Aorta (tissue), 5 donors: ENCODE data around the gene BRF1. TPM values are rescaled to one million over a fixed set of nuclear protein-coding genes. Genes with fewer than 3 reads are reported as not detected.
A peak's percentile ranks its signal among the peaks of the same experiment; 100 is the strongest.

Source experiments
- ATAC-seq: fragments of 200-7000 bp; cut with Tn5 transposase; one replicate; pipeline ENCODE4 v1.9.1; 2022; ENCODE audit warnings: moderate library complexity; ENCODE audit not compliant: low FRiP score
- DNase-seq, 2 donors: peaks; one replicate each; pipeline ENCODE4 v3.0.0-alpha.2; 2020
- H3K27ac ChIP-seq, 2 donors: one replicate each; pipeline ENCODE4 v1.5.1; 2013; ENCODE audit warnings: low read length in 2 of 2, mild to moderate bottlenecking in 2 of 2, moderate library complexity in 2 of 2, control low read depth in 1 of 2, inconsistent platforms in 1 of 2, low read depth in 1 of 2
- H3K27me3 ChIP-seq, 2 donors: one replicate each; pipeline ENCODE4 v1.6.1; 2013; ENCODE audit warnings: control low read depth in 1 of 2, low read length in 1 of 2, mild to moderate bottlenecking in 1 of 2, moderate library complexity in 1 of 2; ENCODE audit not compliant: insufficient read depth in 2 of 2, control insufficient read depth in 1 of 2
- H3K36me3 ChIP-seq, 2 donors: one replicate each; pipeline ENCODE4 v1.6.1; 2013; ENCODE audit warnings: control low read depth in 1 of 2, low read length in 1 of 2, mild to moderate bottlenecking in 1 of 2; ENCODE audit not compliant: insufficient read depth in 2 of 2, control insufficient read depth in 1 of 2
- H3K4me1 ChIP-seq, 2 donors: one replicate each; pipeline ENCODE4 v1.6.1; 2013; ENCODE audit warnings: low read length in 2 of 2, control low read depth in 1 of 2, mild to moderate bottlenecking in 1 of 2, moderate library complexity in 1 of 2; ENCODE audit not compliant: insufficient read depth in 2 of 2, control insufficient read depth in 1 of 2
- H3K4me3 ChIP-seq, 2 donors: one replicate each; pipeline ENCODE4 v1.5.1; 2013; ENCODE audit warnings: low read length in 2 of 2, control low read depth in 1 of 2, mild to moderate bottlenecking in 1 of 2
- H3K9me3 ChIP-seq: one replicate; pipeline ENCODE4 v1.6.1; 2013; ENCODE audit warnings: mild to moderate bottlenecking, low read length; ENCODE audit not compliant: control insufficient read depth
- WGBS, 2 donors: extraction: QIAGEN DNeasy Blood & Tissue Kit; methylation state at CpG; one replicate each; pipeline ENCODE4 v1.1.7; 2013; 5-methylcytosine and 5-hydroxymethylcytosine counted together
- intact Hi-C, 2 donors: fragments of 100-400 bp; cut with DNase I; formaldehyde crosslinking; loops; one replicate each; pipeline versions ENCODE4 v1.14.2 to v1.15.0; 2022
- polyA plus RNA-seq, 2 donors: library from polyadenylated mRNA; stranded (reverse); fragments of 200-250 nt; gene quantifications; one replicate each; pipeline ENCODE4 v1.2.3, GENCODE V29; 2013
- total RNA-seq, 2 donors: library from RNA; stranded (reverse); fragmentation: NEBNext Ultra II Directional; extraction: Animal tissue kit (Norgen Biotek cat#: 25700); gene quantifications; one replicate each; pipeline ENCODE4 v1.2.1, GENCODE V29; 2021
- donor health status: healthy with polysubstance abuse.
- donor health status: Bipolar disorder and iron deficiency.
- donor health status: DM: no; HTN: no; CAD: no.
- donor health status: DM: no; HTN: no; CAD: no.
- donor health status: DM: yes; HTN: yes; CAD: no.

Gene BRF1
- total and polyA plus RNA-seq, 4 donors: 7.1 to 44.3 (median 29.6) TPM

DNA sequence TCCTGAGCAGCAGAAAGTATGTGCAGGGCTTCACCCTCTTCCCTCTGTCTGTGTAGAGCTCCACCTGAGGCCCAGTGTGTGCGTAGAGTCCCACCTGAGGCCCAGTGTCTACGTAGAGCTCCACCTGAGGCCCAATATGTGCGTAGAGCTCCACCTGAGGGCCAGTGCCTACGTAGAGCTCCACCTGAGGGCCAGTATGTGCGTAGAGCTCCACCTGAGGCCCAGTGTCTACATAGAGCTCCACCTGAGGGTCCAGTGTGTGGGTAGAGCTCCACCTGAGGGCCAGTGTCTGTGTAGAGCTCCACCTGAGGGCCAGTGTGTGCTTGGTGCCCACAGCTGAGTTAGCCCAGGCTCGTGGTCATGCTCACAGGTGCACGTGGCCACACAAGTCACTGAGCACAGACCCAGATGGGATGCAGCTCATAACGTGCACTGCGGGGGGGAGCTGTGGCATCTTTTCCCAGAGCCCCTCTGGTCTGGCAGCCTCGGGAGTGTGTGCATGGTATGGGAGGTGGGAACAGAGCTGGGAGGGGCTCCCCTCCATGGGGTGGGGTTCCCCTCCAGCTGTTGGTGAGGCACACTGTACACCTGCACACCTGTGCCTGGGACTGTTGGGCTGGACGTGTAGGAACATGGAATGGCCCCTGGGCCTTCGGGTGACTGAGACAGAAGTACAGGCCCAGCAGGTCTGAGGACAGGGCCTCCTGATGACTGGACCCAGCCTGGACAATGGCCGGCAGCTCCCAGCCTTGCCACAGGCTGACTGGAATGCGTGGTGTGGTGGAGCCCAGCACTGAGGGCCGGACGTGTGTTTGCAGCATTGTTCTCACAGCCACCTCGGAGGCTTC lies 33.8 kb upstream of the BRF1 start:
- no peaks in the 10 kb centered on the region for H3K4me1 ChIP-seq
- no peaks in the 10 kb centered on the region for H3K27me3 ChIP-seq
- 88 to 91% methylated on average over 17 of the region's 17 CpGs for WGBS, 2 donors

DNA sequence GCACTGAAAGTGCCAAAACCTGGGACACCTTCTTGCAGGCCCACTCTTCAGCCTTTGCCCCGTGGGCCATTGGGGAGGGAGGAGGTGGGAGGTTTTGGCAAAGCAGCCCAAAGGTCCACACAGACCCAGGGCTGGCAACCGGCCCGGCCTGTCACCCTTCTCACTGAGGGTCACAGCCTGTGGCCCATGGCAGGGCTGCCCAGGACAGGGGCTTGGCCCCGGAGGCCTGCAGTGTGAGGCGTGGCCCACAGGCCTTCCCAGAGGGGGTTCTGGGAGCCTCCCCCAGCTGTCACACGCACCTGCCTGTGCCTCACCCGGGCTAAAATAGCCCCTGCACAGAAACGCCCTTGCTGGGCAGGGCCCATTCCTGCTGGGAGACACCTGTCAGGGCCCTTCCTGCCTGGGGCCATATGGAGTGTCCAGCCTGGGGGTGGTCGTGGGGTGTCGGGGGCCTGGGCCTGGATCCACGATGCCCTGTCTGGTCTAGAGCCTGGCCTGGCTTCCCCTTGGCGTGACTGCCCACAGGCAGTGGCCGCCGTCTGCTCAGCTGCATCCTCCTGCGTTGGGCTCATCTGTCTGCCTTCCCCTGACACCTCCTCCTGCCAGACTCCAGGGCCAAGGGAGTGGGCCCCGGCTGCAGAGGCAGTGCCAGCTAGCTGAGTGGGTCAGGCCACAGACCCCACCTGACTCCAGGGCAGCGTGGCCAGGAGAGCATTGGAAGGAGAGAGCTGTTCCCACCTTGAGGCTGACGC lies 33.0 kb upstream of the BRF1 start:
- intact Hi-C loops: no loop called here
- WGBS, 2 donors: 78 to 82% methylated on average over 18 of the region's 18 CpGs
- Histone ChIP-seq H3K4me3 (no peak overlapping the region), H3K36me3 (no peaks in the 10 kb centered on the region), H3K27me3 (no peaks in the 10 kb centered on the region), H3K9me3 (no peaks in the 10 kb centered on the region), H3K4me1 (no peaks in the 10 kb centered on the region), H3K27ac (no peak overlapping the region)
- DNase-seq (peak in 1 of 2 donors; percentile 64), ATAC-seq (no peak)

More for the DNA sequence above, 33.8 kb upstream of the BRF1 start:
- intact Hi-C loops: no loop called here
- H3K4me3 ChIP-seq: no peak overlapping the region
- no peaks in the 10 kb centered on the region for H3K9me3 ChIP-seq
- H3K27ac ChIP-seq: no peak overlapping the region
- ATAC-seq (no peak), DNase-seq (no peak)
- H3K36me3 ChIP-seq: no peaks in the 10 kb centered on the region

DNA sequence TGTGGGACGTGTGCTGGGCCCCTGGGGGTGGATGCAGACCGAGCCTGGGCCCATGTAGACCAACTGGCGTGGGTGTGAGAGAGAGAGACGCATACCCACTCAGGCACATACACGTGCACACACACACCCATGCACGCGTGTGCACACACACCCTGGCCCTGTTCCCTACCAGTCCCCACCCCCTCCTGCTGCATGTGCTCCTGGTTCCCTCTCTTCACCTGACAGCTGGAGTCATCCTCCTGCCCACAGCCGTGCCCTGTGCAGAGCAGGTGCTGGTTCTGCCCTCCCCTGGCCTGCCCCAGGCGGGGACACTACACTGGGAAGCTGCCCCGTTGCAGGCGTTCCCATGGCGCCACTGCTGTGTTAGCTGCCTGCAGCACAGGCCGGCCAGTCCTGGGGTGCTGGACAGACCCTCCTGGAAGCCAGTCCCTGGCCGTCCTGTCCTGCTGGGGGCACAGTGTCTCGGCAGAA lies 32.3 kb upstream of the BRF1 start:
- Histone ChIP-seq H3K27ac (no peak overlapping the region), H3K4me1 (no peaks in the 10 kb centered on the region)
- intact Hi-C loops: no loop called here

DNA sequence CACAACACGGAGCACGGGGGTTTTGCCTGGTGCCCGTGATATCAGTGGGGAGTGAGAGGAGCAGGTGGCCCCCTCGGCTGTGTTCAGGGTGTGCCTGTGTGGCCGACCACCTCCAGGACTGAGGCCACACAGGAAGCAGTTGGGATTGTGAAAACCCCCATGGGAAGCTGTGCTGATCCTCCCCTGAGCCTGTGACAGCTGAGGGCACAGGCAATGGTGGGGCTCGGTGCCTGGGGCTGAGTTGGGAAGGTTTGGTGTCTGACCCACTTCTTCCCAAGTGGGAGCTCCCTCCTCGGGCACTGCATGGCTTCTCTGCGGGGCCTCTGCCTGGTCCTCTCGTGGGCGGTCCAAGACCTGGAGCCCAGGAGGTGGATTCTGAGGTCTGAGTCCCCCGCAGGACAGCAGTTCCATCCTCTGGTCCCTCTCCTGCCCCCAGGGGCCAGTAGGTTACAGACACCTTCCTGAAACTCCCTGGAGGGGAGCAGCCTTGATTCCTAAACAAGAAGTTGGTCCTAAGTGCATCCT lies 31.6 kb upstream of the BRF1 start:
- Histone ChIP-seq H3K27ac (no peak overlapping the region), H3K36me3 (no peaks in the 10 kb centered on the region), H3K9me3 (no peaks in the 10 kb centered on the region), H3K4me1 (no peaks in the 10 kb centered on the region), H3K27me3 (no peaks in the 10 kb centered on the region), H3K4me3 (no peak overlapping the region)
- intact Hi-C loops: no loop called here
- 85% methylated on average over 11 of the region's 11 CpGs for WGBS, 2 donors
- DNase-seq: no peak
- ATAC-seq: no peak

More for the DNA sequence above, 32.3 kb upstream of the BRF1 start:
- DNase-seq: no peak
- Histone ChIP-seq H3K4me3 (no peak overlapping the region), H3K9me3 (no peaks in the 10 kb centered on the region), H3K36me3 (no peaks in the 10 kb centered on the region), H3K27me3 (no peaks in the 10 kb centered on the region)
- WGBS, 2 donors: 77 to 85% methylated on average over 15 of the region's 15 CpGs
- no peak for ATAC-seq

DNA sequence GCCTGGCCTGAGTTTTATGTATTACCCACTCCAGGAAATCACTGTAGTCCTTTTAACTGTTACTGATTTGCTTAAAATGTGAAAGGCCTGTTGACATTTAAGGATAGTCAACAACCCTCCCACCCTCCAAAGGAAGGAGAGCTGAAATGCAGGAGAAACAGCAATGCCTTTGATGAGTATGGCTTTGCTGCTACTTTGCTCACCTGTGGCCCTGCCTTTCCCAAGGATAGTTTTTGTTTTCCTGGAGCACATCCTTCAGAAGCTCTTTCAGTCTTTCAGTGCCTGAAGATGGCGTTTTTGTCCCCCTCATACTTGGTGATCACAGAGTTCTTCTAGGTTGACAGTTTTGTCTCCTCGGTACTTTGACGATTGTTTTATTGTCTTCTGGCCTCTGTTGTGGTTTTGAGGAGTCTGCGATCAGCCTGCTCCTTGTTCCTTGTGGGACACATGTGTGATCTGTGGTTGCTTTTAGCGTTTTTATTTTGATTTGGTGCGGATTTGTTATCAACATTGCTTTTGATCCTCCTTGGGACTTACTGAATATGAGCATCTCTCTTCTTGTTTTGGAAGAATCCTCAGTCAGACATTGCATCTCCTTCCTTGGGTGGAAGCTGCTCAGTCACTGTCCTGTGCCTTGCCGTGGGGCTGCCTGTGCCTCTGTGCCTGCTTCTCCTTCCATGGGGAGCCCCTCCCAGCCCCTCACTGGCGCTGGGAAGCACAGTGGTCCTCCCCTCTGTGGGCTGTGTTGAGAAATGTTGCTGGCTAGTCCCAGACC lies 31.0 kb upstream of the BRF1 start:
- Histone ChIP-seq H3K36me3 (no peaks in the 10 kb centered on the region), H3K9me3 (no peaks in the 10 kb centered on the region), H3K4me1 (no peaks in the 10 kb centered on the region), H3K27ac (no peak overlapping the region), H3K4me3 (no peak overlapping the region), H3K27me3 (no peaks in the 10 kb centered on the region)
- ATAC-seq: no peak
- WGBS, 2 donors: 92% methylated on average over 8 of the region's 8 CpGs
- DNase-seq: no peak
- intact Hi-C loops: no loop called here

DNA sequence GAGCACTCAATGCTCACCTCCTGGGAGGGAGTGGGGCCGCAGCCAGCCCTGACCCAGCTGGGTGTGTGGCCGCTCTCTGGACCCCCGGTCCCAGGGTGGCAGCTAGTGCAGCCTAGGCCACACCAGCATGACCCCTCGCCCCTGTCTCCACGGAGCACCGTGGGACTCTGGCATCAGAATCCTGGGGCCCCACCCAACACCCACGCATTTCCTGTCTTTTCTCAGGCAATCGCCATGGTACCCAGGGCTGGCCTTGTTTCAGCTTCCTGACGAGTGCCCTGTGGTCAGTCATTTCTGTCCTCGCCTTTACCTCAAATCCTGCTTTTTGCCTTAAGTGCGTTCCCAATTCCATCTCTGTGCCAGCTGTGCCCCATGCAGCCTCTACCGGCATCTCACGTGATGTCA lies 29.7 kb upstream of the BRF1 start:
- WGBS, 2 donors: 45 to 46% methylated on average over 13 of the region's 13 CpGs
- ATAC-seq (peak; percentile 8), DNase-seq (peak in 1 of 2 donors; percentile 73)
- H3K27me3 ChIP-seq: no peaks in the 10 kb centered on the region
- H3K4me1 ChIP-seq: no peaks in the 10 kb centered on the region
- H3K9me3 ChIP-seq: no peaks in the 10 kb centered on the region
- intact Hi-C loops: no loop called here
- no peak overlapping the region for H3K27ac ChIP-seq
- no peak overlapping the region for H3K4me3 ChIP-seq
- no peaks in the 10 kb centered on the region for H3K36me3 ChIP-seq

DNA sequence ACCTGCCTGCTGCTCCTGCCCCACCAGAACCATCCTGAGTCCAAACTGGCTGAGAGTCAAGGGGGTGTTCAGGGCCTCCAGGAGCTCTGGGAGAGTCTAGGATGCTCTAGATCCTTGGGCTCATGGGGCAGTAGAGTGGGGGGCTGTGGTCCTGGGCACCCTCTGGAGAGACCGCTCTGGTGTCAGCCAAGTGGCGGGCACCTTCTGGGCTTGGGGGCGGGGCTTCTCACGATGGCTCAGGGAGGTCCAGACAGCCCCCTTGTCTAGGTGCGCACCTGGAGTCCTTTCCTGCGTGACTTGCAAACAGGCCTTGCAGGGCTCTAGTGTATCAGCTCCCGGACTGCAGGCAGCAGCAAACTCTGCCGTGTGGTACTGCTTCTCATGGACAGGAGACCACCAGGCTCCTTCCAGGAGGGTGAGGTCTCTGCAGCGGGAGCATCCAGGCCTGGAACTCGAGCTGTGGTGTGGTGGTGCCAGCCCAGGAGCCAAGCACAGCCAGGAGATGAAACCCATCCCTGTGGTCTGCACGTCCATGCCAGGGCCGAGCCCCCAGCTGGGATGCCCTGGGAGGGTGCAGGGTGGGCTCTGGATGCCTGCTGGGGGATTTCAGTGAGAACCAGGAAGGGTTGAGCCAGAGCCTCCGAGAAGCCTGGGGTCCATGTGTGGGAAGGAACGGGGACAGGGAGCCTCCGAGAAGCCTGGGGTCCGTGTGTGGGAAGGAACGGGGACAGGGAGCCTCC lies 28.8 kb upstream of the BRF1 start:
- ATAC-seq (no peak), DNase-seq (peak; percentile 37 to 63)
- H3K9me3 ChIP-seq: no peaks in the 10 kb centered on the region
- no peaks in the 10 kb centered on the region for H3K27me3 ChIP-seq
- intact Hi-C loops: no loop called here
- H3K4me1 ChIP-seq: no peaks in the 10 kb centered on the region
- no peak overlapping the region for H3K4me3 ChIP-seq
- no peaks in the 10 kb centered on the region for H3K36me3 ChIP-seq
- WGBS, 2 donors: 89% methylated on average over 16 to 17 of the region's 17 CpGs
- no peak overlapping the region for H3K27ac ChIP-seq
